Activated CD4-positive, alpha-beta T cell treated with anti-CD3 and anti-CD28 coated beads, Interleukin-2, amount 50 U/mL, for 48 hours (primary cell): ENCODE data around the gene TTC22.
A peak's percentile ranks its signal among the peaks of the same experiment; 100 is the strongest.

Experiments
- DNase-seq, 2 experiments: peaks; one replicate each; pipeline ENCODE4 v3.0.0-alpha.2; 2020

Gene TTC22

GRCh38 chr1:54800899-54801759 lies at the start of gene TTC22:
Gene TTC22 (minus strand): TSS chr1:54801323. CDS start chr1:54801163, 160 bp downstream.
- DNase-seq: peak; percentile 72 to 77

- no peak for DNase-seq
Observed at GRCh38 chr1:54850737-54851136, 49.6 kb upstream of the TTC22 start.

GRCh38 chr1:54850069-54850730 lies 49.1 kb upstream of the TTC22 start:
- DNase-seq: no peak

GRCh38 chr1:54849219-54850068 lies 48.3 kb upstream of the TTC22 start:
- DNase-seq: no peak

GRCh38 chr1:54848134-54848948 lies 47.2 kb upstream of the TTC22 start:
- no peak for DNase-seq

- no peak for DNase-seq
Observed at GRCh38 chr1:54846716-54847284, 45.7 kb upstream of the TTC22 start.

GRCh38 chr1:54846301-54846700 lies 45.2 kb upstream of the TTC22 start:
- DNase-seq: no peak

- no peak for DNase-seq
Observed at GRCh38 chr1:54845772-54846171, 44.6 kb upstream of the TTC22 start.

- no peak for DNase-seq
Observed at GRCh38 chr1:54844564-54844963, 43.4 kb upstream of the TTC22 start.

- DNase-seq: no peak
Observed at GRCh38 chr1:54843449-54843848, 42.3 kb upstream of the TTC22 start.

- no peak for DNase-seq
Observed at GRCh38 chr1:54842963-54843362, 41.8 kb upstream of the TTC22 start.

- no peak for DNase-seq
Observed at GRCh38 chr1:54842206-54842915, 41.2 kb upstream of the TTC22 start.

- DNase-seq: no peak
Observed at GRCh38 chr1:54839824-54840223, 38.7 kb upstream of the TTC22 start.

- DNase-seq: no peak
Observed at GRCh38 chr1:54838565-54839180, 37.5 kb upstream of the TTC22 start.

- DNase-seq: no peak
Observed at GRCh38 chr1:54837002-54837853, 36.1 kb upstream of the TTC22 start.

- DNase-seq: no peak
Observed at GRCh38 chr1:54836594-54836993, 35.5 kb upstream of the TTC22 start.

- no peak for DNase-seq
Observed at GRCh38 chr1:54835970-54836369, 34.8 kb upstream of the TTC22 start.

GRCh38 chr1:54835131-54835898 lies 34.2 kb upstream of the TTC22 start:
- no peak for DNase-seq

GRCh38 chr1:54834007-54834541 lies 33.0 kb upstream of the TTC22 start:
- no peak for DNase-seq
